ENCODE measurements around the gene TCF12. TPM values are rescaled to one million over a fixed set of nuclear protein-coding genes. Genes with fewer than 3 reads are reported as not detected.
"Not testable (repeated sequence)": the region's sequence is repeated elsewhere in the genome, so short reads cannot be mapped to it uniquely, and the experiment has no call there.

TCF12 gene
- total RNA-seq, 4 donors from 2014 or later: 93.9 to 165 (median 111) TPM

DNA sequence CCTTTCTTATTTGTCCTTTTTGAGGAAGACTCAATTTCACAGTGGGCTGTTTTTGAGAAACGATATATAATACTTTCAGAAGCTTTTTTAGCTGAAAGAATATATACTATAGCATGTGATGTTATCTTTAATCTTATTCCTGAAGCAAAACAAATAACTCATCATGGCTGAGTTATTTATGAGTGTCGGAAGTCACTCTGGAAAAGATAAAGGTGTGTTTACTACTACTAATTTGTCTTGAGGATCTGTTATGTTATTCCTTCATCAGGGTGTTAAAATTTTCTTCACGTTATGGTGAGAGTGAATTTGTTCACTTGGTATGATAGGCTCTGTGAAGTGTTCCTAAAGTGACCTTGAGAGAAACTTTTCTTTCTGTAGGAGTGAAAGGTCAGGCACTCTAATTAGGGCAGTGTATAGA, 4.7 kb downstream of the TCF12 start:
- ATAC-seq (ENCODE audit: low FRiP score): no peak
- TF ChIP-seq, protein P1, sequence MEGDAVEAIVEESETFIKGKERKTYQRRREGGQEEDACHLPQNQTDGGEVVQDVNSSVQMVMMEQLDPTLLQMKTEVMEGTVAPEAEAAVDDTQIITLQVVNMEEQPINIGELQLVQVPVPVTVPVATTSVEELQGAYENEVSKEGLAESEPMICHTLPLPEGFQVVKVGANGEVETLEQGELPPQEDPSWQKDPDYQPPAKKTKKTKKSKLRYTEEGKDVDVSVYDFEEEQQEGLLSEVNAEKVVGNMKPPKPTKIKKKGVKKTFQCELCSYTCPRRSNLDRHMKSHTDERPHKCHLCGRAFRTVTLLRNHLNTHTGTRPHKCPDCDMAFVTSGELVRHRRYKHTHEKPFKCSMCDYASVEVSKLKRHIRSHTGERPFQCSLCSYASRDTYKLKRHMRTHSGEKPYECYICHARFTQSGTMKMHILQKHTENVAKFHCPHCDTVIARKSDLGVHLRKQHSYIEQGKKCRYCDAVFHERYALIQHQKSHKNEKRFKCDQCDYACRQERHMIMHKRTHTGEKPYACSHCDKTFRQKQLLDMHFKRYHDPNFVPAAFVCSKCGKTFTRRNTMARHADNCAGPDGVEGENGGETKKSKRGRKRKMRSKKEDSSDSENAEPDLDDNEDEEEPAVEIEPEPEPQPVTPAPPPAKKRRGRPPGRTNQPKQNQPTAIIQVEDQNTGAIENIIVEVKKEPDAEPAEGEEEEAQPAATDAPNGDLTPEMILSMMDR (IDR thresholded peaks at IDR 0.05): no peak
- no peak for DNase-seq (ENCODE audit: low spot score)

GRCh38 chr15:56927816-56928215, 9.4 kb downstream of the TCF12 start:
- TF ChIP-seq, protein P1 (IDR thresholded peaks at IDR 0.05): no peak
- ATAC-seq (ENCODE audit: low FRiP score): no peak
- DNase-seq (ENCODE audit: low spot score): no peak

GRCh38 chr15:56929399-56929798, 11.0 kb downstream of the TCF12 start:
- ATAC-seq (ENCODE audit: low FRiP score): no peak
- TF ChIP-seq, protein P1 (IDR thresholded peaks at IDR 0.05): no peak
- DNase-seq (ENCODE audit: low spot score): no peak

DNA sequence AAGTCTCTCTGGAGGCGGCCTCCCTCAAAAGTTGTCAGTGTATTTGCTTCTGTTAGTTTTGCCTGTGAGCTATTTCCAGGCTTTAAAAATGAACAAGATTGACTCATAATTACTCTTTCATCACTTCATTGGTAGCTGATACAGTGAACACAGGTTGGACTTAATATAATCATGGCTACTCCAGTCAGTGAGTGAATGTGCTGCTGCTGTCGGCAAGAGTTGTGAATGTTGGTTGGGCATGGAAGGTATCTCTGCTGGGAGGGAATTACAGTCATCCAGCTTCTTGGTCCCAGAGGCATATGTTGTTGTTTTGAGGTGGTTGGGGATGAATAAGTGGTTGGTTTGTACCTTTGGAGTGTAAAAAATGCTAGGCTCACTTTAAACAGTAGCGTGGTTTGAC, 11.5 kb downstream of the TCF12 start:
- TF ChIP-seq, protein P1 (IDR thresholded peaks at IDR 0.05): no peak

GRCh38 chr15:56930669-56931313, 12.3 kb downstream of the TCF12 start:
- TF ChIP-seq, protein P1 (IDR thresholded peaks at IDR 0.05): no peak
- no peak for DNase-seq (ENCODE audit: low spot score)
- no peak for ATAC-seq (ENCODE audit: low FRiP score)

More for the DNA sequence above, 11.5 kb downstream of the TCF12 start:
- DNase-seq (ENCODE audit: low spot score) (no peak), ATAC-seq (ENCODE audit: low FRiP score) (no peak)

GRCh38 chr15:56931639-56932508, 13.4 kb downstream of the TCF12 start:
- TF ChIP-seq, protein P1 (IDR thresholded peaks at IDR 0.05): no peak
- ATAC-seq (ENCODE audit: low FRiP score) (no peak), DNase-seq (ENCODE audit: low spot score) (no peak)

DNA sequence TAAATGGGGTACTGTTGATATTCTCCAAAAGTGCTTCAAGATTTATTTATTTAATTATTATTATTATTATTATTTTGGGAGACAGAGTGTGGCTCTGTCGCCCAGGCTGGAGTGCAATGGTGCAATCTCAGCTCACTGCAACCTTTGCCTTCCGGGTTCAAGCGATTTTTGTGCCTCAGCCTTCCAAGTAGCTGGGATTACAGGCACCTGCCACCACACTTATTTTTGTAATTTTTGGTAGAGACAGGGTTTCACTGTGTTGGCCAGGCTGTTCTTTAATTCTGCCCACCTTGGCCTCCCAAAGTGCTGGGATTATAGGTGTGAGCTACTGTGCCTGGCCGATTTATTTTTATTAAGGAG, 14.0 kb downstream of the TCF12 start:
- ATAC-seq (ENCODE audit: low FRiP score); DNase-seq (ENCODE audit: low spot score): not testable (repeated sequence)
